NCI-H2227 treated with DMSO at 0.1 percent for 48 hours (cell line): ENCODE results near the gene FAM168A.

Source experiments
- DNase-seq: peaks from one replicate; lab custom pipeline; 2025; lab: John Stamatoyannopoulos, UW

Gene FAM168A, protein sequence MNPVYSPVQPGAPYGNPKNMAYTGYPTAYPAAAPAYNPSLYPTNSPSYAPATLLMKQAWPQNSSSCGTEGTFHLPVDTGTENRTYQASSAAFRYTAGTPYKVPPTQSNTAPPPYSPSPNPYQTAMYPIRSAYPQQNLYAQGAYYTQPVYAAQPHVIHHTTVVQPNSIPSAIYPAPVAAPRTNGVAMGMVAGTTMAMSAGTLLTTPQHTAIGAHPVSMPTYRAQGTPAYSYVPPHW

DNA sequence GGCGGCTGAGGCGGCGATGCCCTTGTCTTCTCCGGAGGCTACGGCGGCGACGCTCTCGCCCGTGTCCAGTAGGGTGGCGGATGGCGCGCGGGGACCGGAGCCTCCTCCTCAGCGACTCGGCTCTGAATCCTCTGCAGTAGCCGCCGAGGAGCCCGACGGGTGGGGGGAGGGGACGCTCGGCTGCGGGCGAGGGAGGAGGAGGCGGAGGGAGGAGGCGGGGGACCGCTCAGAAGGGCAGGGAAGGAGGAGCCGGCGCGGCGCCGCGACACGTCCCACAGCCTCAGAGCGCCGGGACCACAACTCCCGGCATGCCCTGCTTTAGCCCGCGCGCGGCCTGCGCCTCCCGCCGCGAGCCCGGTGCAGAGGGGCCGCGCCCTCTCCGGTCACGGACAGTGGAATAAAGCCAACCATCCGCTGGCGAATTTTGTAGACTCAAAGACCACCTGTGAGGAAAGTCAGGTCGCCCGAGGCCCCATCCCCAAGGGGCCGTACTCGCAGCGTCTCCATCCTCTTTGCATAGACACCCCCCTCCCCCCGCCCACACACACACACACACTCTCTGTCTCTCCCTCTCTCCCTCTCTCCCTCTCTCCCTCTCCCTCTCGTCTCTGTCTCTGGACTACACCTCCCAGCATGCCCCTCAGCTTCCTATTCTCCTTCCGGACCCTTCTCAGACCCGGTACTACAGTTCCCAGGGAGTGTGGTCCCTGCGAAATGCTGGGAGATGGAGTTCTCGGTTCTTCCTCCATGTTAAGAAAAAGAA, at the start of gene FAM168A:
Gene FAM168A, minus strand, starts transcription at position 157 of the 763 bp plus-strand sequence. CDS start 129,638 bp downstream, outside the sequence.
- DNase-seq: peak; percentile 97

DNA sequence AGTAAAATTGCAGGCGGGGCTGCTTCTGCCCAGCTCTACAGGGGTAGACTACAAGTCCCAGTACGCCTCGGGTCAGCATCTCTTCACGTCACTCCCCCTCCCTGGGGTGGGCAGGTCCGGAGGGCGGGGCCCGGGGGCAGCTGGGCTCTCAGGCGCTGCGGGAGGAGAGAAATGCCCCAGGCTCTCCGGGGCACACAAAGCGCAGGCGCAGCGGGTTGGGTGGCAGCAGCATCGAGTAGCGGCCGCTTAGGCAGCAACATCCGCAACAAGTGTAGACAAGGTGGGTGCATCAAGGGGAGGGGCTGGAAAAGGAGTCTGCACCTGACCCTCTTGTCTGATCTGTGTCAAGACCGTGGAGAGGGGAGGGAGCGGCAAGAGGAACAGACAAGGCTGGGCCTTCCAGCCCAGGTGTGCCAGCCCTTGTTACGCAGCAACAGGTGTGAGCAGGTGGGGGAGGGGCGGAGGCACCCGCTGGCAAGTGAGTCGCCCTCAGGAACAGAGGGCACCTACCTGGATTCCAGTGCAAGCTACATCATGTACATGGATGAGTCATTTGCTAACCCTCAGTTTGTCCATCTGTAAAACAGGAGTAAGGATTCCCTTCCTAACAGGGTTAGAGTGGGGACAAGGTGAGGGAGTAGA, 49.7 kb upstream of the FAM168A start:
- peak; percentile 90 for DNase-seq

DNA sequence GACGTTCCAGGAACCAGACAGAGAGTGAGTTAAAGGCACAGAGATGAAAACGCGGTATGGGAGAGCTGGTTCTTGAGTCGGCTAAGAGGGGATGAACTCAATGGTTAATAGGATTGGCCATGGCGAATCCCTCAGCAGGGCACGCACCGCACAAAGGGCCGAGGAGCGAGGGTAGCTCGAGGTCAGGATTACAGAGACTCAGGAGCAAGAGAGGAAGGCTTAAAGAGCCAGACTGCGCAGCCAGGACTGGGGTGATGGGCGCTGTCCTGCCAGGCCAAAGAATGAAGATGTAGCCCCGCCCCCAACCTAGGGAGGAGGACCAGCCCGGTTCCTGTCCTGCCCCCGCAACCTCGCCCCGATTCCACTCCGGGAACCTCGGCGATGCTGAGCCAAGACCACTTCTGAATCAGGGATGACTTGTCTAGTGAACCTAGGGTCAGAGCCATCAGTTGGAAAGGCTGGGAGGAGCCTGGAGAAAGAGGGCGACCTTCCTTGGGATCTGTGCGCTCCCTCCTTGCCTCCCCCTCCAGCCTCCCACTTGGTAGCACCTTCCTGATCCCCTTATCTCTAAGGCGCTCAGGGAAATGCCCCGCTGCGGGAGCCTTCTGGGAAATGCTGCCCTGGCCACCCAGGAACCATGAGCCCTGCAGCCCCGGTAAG, 48.2 kb upstream of the FAM168A start, which contains the start of gene PLEKHB1:
Gene PLEKHB1, plus strand, starts transcription at position 610 of the 660 bp plus-strand sequence. Its CDS starts 28 bp downstream, at position 638.
- no peak for DNase-seq

DNA sequence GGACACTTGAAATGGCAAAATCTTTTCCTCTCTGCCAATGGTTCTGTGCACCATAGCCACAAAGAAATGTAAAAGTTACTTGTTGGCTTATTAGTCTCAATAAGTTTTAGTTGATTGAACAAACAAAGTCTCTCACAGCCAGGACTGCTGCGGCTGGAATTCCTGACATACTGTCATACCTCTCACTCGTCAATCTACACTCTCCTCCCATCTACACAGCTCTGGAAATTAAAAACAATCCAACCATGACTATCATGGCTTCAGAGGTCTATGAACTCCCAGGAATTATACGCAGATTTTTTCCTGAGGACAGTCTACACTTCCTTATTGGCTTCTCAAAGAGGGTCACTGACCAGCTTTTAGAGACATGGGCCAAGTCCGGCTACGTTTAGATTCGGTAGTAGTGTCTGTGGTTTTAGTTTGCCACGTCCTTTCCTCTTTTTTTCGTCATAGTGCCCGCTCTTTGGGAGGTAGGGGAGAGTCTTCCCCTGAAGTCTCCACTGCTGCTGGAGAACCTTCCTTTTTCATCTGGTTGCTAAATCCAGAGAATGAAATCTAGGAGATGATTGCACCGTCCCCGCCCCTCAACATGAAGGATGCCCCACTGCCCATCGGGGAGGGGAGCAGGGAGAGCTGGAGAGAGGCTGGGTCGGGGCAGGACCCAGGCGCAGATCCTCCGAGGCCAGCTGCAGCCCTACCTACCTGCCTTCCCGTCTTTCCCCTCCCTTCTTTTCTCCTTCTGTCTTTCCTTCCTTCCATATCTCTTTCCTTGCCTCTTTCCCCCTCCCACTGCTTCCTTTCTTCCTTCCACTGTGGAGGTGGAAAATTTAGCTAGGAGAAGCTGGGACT, 47.4 kb upstream of the FAM168A start:
- no peak for DNase-seq

DNA sequence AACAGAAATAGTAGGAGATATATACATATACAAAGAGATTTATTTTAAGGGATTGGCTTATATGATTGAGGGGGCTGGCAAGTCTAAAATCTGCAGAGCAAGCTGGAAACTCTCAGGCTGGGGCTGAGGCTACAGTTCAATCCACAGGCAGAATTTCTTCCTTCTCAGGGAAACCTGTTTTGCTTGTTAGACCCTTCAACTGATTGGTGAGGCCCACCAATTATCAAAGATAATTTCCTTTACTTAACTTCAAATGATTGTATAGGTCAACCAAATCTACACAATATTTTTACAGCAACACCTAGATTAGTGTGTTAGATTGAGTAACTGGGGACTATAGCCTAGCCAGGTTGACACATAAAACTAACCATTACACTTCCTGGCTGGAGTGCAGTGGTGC, 43.8 kb upstream of the FAM168A start:
- no peak for DNase-seq

DNA sequence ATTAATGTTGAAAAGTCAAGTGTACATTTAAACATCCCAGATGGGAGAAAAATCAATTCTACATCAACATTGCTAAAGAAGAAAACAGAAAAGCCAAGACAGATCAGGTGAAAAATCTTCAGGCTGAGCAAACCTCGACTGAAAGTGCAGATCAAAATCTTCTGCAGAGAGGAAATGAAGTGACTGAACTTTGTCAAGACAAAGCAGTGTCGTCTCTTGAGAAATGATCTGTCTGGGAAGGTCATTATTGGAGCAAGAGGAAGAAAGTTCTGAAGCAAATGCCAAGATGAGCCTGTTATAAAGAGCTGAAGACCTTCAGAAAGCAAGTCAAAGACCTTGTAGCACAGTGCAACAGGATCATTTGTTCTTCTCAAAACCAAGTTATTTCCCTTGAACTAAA, 42.7 kb upstream of the FAM168A start:
- DNase-seq: no peak

DNA sequence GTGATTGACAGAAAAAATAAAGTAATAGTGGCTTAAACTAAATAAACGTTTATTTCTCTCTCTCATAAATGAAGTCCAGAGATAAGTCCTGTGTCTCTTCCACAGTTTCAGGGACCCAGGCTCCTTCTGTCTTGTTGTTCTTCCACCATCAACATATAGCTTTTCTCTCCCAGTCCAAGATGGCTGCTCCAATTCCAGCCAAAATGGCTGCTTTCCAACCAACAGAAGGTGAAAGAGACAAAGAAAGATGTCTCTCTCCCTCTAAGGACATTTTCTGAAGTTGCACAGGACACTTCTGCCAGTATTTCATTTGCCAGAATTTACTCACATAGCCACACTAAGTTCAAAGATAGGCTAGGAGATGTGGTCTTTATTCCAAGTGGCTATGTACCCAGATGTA, 39.1 kb upstream of the FAM168A start:
- no peak for DNase-seq

DNA sequence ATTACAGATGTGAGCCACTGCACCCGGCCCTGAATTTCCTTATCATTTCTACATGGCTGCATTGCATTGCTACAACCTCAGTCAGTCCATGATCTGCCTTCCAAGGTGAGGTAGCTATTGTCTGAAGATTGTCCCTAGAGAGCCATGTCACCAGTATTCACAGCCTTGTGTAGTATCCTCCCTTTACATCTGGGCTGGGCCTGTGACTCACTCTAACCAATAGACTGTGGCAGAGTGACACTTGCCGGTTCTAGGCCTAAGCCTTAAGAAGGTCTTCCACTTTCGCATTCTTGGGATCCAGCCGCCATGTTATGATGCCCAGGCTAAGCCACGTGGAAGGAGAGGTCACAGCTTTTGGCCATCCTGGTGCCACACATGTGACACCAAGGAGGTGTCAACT, 38.3 kb upstream of the FAM168A start:
- no peak for DNase-seq

DNA sequence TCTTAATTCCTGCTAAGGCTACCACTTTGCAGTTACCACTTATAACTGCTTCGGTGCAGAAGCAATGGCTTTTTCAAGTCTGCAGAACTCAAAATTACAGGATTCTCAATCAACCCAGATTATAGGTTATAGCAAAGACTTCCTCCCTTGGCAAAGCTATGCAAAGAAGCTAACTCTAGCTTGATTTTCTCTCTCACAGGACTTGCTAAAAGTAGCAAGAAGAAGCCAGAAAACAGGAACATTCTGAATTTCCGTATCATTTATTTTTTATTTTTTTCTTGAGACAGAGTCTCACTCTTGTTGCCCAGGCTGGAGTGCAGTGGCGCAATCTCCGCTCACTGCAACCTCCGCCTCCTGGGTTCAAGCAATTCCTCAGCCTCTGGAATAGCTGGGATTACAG, 37.8 kb upstream of the FAM168A start:
- DNase-seq: peak; percentile 53

DNA sequence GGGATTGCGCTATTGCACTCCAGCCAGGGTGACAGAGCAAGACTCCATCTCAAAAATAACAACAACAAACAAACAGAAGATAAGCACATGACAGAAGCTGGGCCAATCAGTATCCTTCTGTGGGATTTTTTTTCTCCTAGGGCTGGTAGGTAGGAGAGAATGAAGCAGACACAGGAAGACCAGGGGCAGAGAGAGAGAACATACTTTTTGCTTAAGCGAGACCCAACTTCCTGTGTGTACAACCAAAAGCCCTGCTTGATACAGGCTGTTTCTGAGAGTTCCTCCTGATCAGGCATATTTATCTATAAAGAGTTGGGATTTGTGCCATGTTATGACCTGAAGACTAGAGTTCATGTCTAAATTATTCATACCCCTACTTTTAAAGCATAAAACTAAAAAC, 36.1 kb upstream of the FAM168A start:
- DNase-seq: no peak

DNA sequence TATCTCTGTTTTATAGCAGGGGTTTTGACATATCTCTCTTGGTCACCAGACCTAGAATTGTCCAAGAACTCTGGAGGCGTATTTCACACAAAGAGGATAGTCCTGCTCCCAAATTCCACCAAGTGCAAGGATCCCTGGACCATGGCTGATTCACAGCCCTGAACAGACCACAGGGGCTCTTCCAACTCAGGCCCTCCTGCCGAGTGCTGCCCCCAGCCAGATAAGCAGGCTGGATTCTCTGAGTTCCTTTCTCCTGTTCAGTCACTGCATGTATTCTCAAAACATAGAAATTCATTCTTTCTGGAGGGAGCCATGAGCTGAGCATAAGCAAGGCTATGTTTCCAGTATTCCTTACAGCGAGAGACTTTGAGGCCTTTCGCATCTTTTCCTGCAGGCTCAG, 35.1 kb upstream of the FAM168A start:
- no peak for DNase-seq

DNA sequence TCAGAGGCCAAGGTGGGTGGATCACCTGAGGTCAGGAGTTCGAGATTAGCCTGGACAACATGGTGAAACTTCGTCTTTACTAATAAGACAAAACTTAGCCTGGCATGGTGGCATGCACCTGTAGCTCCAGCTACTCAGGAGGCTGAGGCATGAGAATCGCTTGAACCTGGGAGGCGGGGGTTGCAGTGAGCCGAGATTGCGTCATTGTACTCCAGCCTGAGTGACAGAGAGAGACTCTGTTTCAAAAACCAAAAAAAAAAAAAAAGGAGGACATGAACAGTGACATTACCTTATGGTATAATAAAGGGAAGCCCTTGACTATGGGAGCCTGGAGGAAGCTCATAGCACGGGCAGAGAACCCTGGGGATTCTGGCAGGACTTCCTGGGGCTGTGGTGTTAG, 32.0 kb upstream of the FAM168A start:
- no peak for DNase-seq

DNA sequence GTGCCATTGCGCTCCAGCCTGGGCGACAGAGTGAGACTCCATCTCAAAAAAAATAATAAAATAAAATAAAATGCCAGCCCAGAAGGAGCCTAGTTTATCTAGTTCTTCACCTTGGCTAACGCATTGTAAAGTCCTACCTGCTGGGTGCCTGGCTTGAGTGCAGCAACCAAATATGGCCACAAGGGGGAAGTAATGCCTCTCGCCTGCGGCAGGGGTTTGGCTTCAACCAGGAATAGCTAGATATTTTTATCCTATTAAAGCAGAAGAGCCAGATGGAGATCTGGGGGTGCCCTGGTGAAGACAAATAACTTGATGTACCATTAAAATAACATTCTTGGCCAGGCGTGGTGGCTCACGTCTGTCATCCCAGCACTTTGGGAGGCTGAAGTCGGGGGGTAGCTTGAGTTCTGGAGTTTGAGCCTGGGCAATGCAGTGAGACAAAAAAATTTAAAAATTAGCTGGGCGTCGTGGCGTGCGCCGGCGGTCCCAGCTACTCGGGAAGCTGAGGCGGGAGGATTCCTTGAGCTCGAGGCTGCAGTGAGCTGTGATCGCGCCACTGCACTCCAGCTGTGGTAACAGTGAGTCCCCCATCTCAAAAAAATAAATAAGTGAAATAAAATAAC, 27.9 kb upstream of the FAM168A start:
- peak; percentile 74 for DNase-seq

DNA sequence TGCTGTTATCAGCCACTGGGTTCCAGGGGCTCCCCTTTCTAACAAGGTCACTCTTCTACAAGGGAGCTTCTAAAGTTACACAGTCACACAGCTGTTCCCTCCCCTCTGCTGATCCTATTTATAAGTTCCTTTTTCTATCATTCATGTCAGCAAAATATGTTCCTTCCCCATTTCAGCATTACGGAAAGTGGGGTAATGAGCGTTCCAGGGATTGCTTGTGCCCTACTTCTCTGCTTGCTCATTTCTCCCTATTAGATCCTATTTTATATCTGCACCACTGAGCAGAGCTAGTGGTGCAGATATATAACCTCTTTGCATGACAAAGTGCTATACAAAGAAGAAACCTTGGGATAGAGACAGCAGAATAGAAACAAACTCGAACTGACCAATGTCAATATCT, 25.8 kb upstream of the FAM168A start:
- no peak for DNase-seq

DNA sequence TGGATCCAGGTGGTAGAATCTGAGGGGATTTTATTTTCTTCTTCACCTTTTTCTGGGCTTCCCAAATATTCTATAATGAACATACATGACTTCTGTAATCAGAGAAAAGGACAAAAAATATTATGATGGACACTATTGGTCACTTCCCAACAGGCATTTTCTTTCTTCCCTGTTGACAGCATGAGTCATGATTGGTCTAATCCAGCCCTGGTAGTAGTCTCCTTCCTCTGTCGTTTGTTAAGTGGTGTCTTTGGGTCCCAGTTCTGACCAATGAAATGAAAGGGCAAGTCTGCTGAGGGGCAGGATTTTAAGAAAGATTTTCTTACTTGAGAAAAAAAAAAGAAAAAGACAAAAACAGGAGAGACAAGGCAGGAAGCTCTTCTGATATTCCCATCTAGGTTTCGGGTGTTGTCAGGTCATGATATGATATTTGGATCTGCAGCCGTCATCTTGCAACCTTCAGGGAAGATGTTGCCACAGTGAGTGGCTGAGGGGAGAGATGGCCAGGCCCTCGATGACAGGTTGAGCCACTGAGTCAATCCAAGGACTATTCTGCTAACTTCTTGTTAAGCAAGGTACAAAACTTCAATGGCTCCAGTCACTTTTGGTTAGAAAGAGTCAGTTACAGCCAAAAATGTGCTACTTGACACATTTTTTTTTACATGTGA, 25.1 kb upstream of the FAM168A start:
- DNase-seq: no peak

DNA sequence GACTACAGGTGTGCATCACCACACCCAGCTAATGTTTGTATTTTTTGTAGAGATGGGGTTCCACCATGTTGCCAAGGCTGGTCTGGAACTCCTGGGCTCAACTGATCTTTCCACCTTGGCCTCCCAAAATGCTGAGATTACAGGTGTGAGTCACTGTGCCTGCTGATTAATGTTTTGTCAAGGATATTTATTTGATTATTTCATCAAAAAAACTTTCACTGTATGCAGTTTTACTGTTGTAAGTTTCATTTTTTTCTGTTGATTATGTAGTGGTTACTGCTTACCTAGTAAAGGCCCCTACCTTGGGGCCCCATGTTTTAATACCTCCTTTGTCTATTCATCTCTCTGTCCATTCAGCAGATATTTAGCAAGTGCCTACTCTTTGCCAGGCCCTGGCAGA, 16.7 kb upstream of the FAM168A start:
- no peak for DNase-seq

DNA sequence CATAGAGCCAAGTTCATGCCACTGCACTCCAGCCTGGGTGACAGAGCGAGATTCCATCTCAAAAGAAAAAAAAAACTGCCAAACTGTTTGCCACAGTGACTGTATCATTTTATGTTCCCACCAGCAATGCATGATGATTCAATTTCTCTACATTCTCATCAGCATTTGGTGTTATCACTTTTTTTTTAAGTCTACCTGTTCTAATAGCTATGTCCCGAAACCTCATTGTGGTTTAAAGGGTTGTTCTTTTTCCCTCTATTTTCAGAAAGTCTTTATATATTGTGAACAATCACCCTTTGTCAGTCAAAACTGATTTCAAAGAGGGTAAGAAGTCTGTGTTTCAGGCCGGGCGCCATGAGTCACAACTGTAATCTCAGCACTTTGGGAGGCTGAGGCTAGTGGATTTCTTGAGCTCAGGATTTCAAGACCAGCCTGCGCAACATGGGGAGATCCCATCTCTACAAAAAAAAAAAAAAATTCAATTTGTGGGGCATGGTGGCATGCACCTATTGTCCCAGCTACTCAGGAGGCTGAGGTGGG, 14.8 kb upstream of the FAM168A start:
- DNase-seq: no peak

DNA sequence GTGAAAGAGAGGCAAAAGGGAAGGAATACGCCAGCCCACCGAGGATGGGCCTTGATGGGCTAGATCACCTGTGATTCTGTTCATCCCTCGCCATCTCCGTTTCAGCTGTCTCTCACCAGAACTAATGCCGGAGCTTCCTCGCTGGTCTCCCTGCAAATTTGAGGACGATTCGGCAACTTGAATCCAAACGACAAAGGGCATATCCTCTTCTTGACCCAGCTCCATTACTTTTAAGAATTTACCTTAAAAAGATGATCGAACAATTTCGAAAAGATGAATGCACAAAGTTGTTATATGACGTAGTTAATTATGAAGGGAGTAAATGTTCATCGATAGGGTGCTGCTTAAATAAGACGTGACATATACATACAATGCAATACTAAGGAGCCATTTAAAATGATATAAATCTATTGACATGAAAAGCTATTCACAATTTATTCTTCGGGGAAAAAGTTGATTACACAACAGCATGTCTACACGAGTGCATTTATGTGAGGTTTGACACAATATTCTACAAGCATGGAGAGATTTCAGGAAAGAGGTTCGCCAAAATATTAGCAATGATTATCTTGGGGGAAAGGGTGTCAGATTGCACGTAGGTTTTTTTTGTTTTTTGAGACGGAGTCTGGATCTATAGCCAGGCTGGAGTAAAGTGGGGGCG, 937 bp upstream of the FAM168A start:
- DNase-seq: peak; percentile 79

DNA sequence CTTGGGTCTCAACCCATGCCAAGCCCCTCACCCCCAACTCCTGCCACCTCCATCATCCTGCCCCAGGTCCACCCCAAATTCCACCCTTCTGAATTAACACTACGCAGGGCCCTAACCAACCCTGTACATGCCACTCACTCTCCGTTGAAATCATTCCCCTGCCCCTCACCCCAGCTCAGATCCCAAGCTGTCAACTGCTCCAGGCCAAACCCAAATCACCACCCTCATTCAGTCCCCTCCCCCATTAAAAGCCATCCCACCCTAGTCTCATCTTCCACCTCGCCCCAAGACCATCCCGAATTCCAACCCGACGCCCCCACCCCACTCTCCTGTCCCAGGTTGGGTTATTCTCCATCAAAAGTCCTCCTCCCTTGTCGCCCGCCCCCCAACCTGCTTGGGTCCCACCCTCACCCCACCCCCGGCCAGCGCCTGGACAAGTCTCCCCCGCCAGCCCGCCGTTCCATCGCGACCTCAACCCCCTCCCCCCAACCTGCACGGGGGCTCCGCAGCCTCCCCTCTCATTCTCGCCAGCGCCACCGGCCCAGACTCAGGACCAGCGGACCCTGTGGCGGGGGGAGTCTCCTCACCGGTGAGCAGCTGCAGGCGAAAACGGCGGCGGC, 466 bp downstream of the FAM168A start:
- DNase-seq: no peak
